HCT116 (cell line): Measurements from ENCODE around the gene CHST15. TPM values are rescaled to one million over a fixed set of nuclear protein-coding genes. Genes with fewer than 3 reads are reported as not detected.

Source experiments
- ATAC-seq: fragments of 200-7000 bp; cut with Tn5 transposase; 2 replicates; pipeline ENCODE4 v1.9.1; 2020; ENCODE audit warnings: mild to moderate bottlenecking, moderate library complexity
- BruUV-seq: library from RNA; stranded (reverse); fragments of 400-500 nt; replicated peaks from 2 replicates; lab custom pipeline; 2021; lab: Mats Ljungman, UMichigan
- CTCF ChIA-PET: fragments of 300-600 bp; sonication (Branson Sonifier 250); formaldehyde crosslinking; loops from one replicate; lab custom pipeline; 2021; ENCODE audit warnings: antibody characterized with exemption; lab: Charles Lee
- POLR2A ChIA-PET: fragments of 300-600, 350-600 bp; sonication (Branson Sonifier 250); formaldehyde crosslinking; loops from one replicate; lab custom pipeline; 2021; ENCODE audit warnings: antibody characterized with exemption; lab: Charles Lee
- RAD21 ChIA-PET, 2 experiments: fragments of 300-600 bp; sonication (Branson Sonifier 250); formaldehyde crosslinking; loops; one replicate each; lab custom pipeline; 2023; ENCODE audit warnings: low total read pairs in 2 of 2; ENCODE audit not compliant: uncharacterized antibody in 2 of 2, unreplicated experiment in 2 of 2, low non-redundant PET in 1 of 2; lab: Charles Lee
- DNase-seq: peaks from one replicate; pipeline ENCODE4 v3.0.0-alpha.2; 2010; ENCODE audit warnings: low read depth, low spot score
- H2AFZ ChIP-seq: fragments of 200-600 bp; shearing (Covaris generic), sonication (generic); 2 replicates; pipeline ENCODE4 v1.6.1; 2017; ENCODE audit warnings: low read depth, mixed run types, mixed read lengths, antibody characterized with exemption, low read length; ENCODE audit not compliant: poor library complexity, severe bottlenecking
- H3K27ac ChIP-seq: 2 replicates; pipeline ENCODE4 v1.5.1; 2012; ENCODE audit warnings: low read depth, low read length
- H3K27me3 ChIP-seq: fragments of 200-600 bp; sonication (generic); 2 replicates; pipeline ENCODE4 v1.6.1; 2016; ENCODE audit warnings: mixed run types, low read length, mixed read lengths; ENCODE audit not compliant: insufficient read depth
- H3K36me3 ChIP-seq, 2 experiments: fragments of 200-500 bp in 1 of 2; fragments of 200-600 bp in 1 of 2; sonication (Bioruptor generic) in 1 of 2; sonication (generic) in 1 of 2; 2 replicates each; pipeline versions ENCODE4 v1.5.1 to v1.6.1; 2014 to 2016; ENCODE audit warnings: low read length in 2 of 2, inconsistent platforms in 1 of 2, mixed read lengths in 1 of 2, mixed run types in 1 of 2; ENCODE audit not compliant: insufficient read depth in 2 of 2, control insufficient read depth in 1 of 2
- H3K4me1 ChIP-seq, 2 experiments: fragments of 200-600 bp in 1 of 2; sonication (generic) in 1 of 2; 2 replicates each; pipeline versions ENCODE4 v1.5.1 to v1.6.1; 2012 to 2017; ENCODE audit warnings: low read length in 2 of 2, inconsistent platforms in 1 of 2, mild to moderate bottlenecking in 1 of 2, mixed read lengths in 1 of 2, mixed run types in 1 of 2, moderate library complexity in 1 of 2; ENCODE audit not compliant: insufficient read depth in 2 of 2, control insufficient read depth in 1 of 2
- H3K4me2 ChIP-seq: fragments of 200-600 bp; sonication (generic); 2 replicates; pipeline ENCODE4 v1.6.1; 2017; ENCODE audit warnings: mixed run types, low read length, mixed read lengths
- H3K4me3 ChIP-seq, 2 experiments: fragments of 200-600 bp in 1 of 2; sonication (generic) in 1 of 2; replicated peaks in 1 of 2; 2 replicates each; pipeline ENCODE4 v1.5.1; 2011 to 2016; ENCODE audit warnings: low read length in 2 of 2, control low read depth in 1 of 2, low read depth in 1 of 2, mild to moderate bottlenecking in 1 of 2, mixed read lengths in 1 of 2, mixed run types in 1 of 2
- H3K79me2 ChIP-seq: fragments of 200-600 bp; sonication (generic); 2 replicates; pipeline ENCODE4 v1.6.1; 2017; ENCODE audit warnings: mild to moderate bottlenecking, mixed run types, low read length, moderate library complexity, mixed read lengths; ENCODE audit not compliant: insufficient read depth
- H3K9ac ChIP-seq: fragments of 200-600 bp; sonication (generic); 2 replicates; pipeline ENCODE4 v1.6.1; 2016; ENCODE audit warnings: low read length, mixed read lengths
- H3K9me2 ChIP-seq: fragments of 200-600 bp; sonication (generic), shearing (Covaris generic); 2 replicates; pipeline ENCODE4 v1.6.1; 2017; ENCODE audit warnings: mixed run types, mild to moderate bottlenecking, moderate library complexity; ENCODE audit not compliant: insufficient read depth
- H3K9me3 ChIP-seq, 2 experiments: fragments of 200-500 bp in 1 of 2; fragments of 200-600 bp in 1 of 2; sonication (Bioruptor generic) in 1 of 2; sonication (generic) in 1 of 2; 2 replicates each; pipeline ENCODE4 v1.6.1; 2014 to 2017; ENCODE audit warnings: low read length in 2 of 2, mixed read lengths in 2 of 2, inconsistent platforms in 1 of 2, low read depth in 1 of 2, mild to moderate bottlenecking in 1 of 2, mixed run types in 1 of 2, moderate library complexity in 1 of 2; ENCODE audit not compliant: control insufficient read depth in 1 of 2, insufficient read depth in 1 of 2
- H4K20me1 ChIP-seq: fragments of 200-600 bp; sonication (generic), shearing (Covaris generic); 2 replicates; pipeline ENCODE4 v1.6.1; 2017; ENCODE audit warnings: mixed run types, mild to moderate bottlenecking, moderate library complexity; ENCODE audit not compliant: insufficient read depth
- CBX3 ChIP-seq: IDR thresholded peaks from 2 replicates; pipeline ENCODE4 v1.6.1; 2012; ENCODE audit warnings: low read depth
- CTCF ChIP-seq, 3 experiments: fragments of 200-600 bp in 1 of 3; sonication (generic) in 1 of 3; IDR thresholded peaks in 2 of 3; conservative IDR thresholded peaks in 1 of 3; 2 replicates each; pipeline ENCODE4 v1.5.1; 2012 to 2017; ENCODE audit warnings: low read depth in 2 of 3, low read length in 2 of 3, antibody characterized with exemption in 1 of 3, borderline replicate concordance in 1 of 3, control low read depth in 1 of 3, mild to moderate bottlenecking in 1 of 3, mixed read lengths in 1 of 3, mixed run types in 1 of 3, moderate library complexity in 1 of 3; ENCODE audit not compliant: insufficient read depth in 1 of 3
- EZH2 ChIP-seq: fragments of 200-600 bp; sonication (generic); IDR thresholded peaks from 2 replicates; pipeline ENCODE4 v1.6.1; 2017; ENCODE audit warnings: antibody characterized with exemption, mixed run types
- EZH2phosphoT487 ChIP-seq: fragments of 200-600 bp; IDR thresholded peaks from 2 replicates; pipeline ENCODE4 v1.6.1; 2018; ENCODE audit warnings: antibody characterized with exemption, borderline replicate concordance
- JUND ChIP-seq: IDR thresholded peaks from 2 replicates; pipeline ENCODE4 v1.6.1; 2012
- POLR2A ChIP-seq: IDR thresholded peaks from 2 replicates; pipeline ENCODE4 v1.7.0; 2011; ENCODE audit warnings: borderline replicate concordance; ENCODE audit not compliant: insufficient read depth, insufficient read length; ENCODE audit errors: extremely low read depth
- SIN3A ChIP-seq: IDR thresholded peaks from 2 replicates; pipeline ENCODE4 v1.6.1; 2012; ENCODE audit warnings: low read depth
- SP1 ChIP-seq: IDR thresholded peaks from 2 replicates; pipeline ENCODE4 v1.6.1; 2012; ENCODE audit warnings: low read depth
- ZBTB33 ChIP-seq: IDR thresholded peaks from 2 replicates; pipeline ENCODE4 v1.6.1; 2011; ENCODE audit warnings: mild to moderate bottlenecking, low read length, moderate library complexity; ENCODE audit not compliant: insufficient replicate concordance; ENCODE audit errors: extremely low read depth
- ZFX ChIP-seq: fragments of 450-650 bp; IDR thresholded peaks from 2 replicates; pipeline ENCODE4 v1.6.1; 2017
- ZNF274 ChIP-seq: fragments of 200-500 bp; sonication (Bioruptor generic); IDR thresholded peaks from 2 replicates; pipeline ENCODE4 v1.6.1; 2014; ENCODE audit warnings: mild to moderate bottlenecking, low read depth, low read length, inconsistent platforms
- intact Hi-C: fragments of 100-400 bp; cut with micrococcal nuclease; formaldehyde crosslinking; loops from 2 replicates; pipeline ENCODE4 v1.10.0; 2022
- total RNA-seq: library from RNA; stranded (reverse); gene quantifications from one replicate; pipeline ENCODE4 v1.2.1, GENCODE V29; 2021; ENCODE audit not compliant: unreplicated experiment

Gene CHST15
- total RNA-seq, 1 experiment from 2014 or later = 47.2 TPM

GRCh38 chr10:124132306-124132705 lies 38.9 kb upstream of the CHST15 start:
- no TSS peak for BruUV-seq
- intact Hi-C loops = no loop called here
- no peaks in the 10 kb centered on the region for H3K9me2 ChIP-seq
- H3K36me3 ChIP-seq = no peaks in the 10 kb centered on the region
- no peak overlapping the region for H3K9ac ChIP-seq
- H3K9me3 ChIP-seq = no peaks in the 10 kb centered on the region
- ChIA-PET POLR2A (no interaction called here), CTCF (no interaction called here), RAD21 (no interaction called here)
- no peak overlapping the region for H3K27ac ChIP-seq
- no peaks in the 10 kb centered on the region for H3K27me3 ChIP-seq
- H3K4me2 ChIP-seq = no peak overlapping the region
- no peak for ATAC-seq
- 0 out of 4 replicates have a peak, but pooled peaks cover 0 to 3% of the 10 kb centered on the region in 2 experiments for H3K4me1 ChIP-seq
- no peak for TF ChIP-seq EZH2phosphoT487
- no peak for TF ChIP-seq ZBTB33
- no peak for TF ChIP-seq CBX3
- no peak for TF ChIP-seq SP1
- no peak for TF ChIP-seq ZNF274
- no peak for TF ChIP-seq SIN3A
- TF ChIP-seq ZFX = no peak
- no peak overlapping the region for H3K4me3 ChIP-seq
- no peaks in the 10 kb centered on the region for H3K79me2 ChIP-seq
- no peaks in the 10 kb centered on the region for H4K20me1 ChIP-seq
- no peak overlapping the region for H2AFZ ChIP-seq
- DNase-seq = no peak

DNA sequence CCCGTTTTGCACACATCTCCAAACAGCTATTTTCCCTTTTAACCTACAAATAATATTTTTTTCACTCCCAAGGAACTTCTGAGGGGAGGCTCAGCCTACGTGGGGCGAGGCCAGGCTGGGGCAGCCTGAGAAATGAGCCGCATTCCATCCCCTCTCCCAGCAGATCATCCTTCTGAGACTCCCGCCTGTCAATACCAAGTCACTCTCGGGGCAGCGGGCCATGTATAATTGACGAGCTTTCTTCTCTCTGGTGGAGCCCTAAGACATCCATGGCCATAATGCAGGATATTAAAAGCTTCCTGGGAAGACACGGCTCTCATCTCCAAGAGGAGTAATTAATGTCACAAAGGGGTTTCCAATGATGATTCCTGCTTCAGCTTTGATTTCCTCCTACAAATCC lies 37.8 kb upstream of the CHST15 start:
- ChIA-PET CTCF (no interaction called here), POLR2A (no interaction called here), RAD21 (no interaction called here)
- no peaks in the 10 kb centered on the region for H3K27me3 ChIP-seq
- 0 out of 4 replicates have a peak, but pooled peaks cover 0 to 3% of the 10 kb centered on the region in 2 experiments for H3K4me1 ChIP-seq
- no peak overlapping the region for H3K4me2 ChIP-seq
- BruUV-seq = no TSS peak
- H3K27ac ChIP-seq = no peak overlapping the region
- no peaks in the 10 kb centered on the region for H4K20me1 ChIP-seq
- no peak overlapping the region for H3K4me3 ChIP-seq
- no peaks in the 10 kb centered on the region for H3K36me3 ChIP-seq
- ATAC-seq (no peak), DNase-seq (no peak)
- H3K9me2 ChIP-seq = no peaks in the 10 kb centered on the region
- intact Hi-C loops = no loop called here
- H3K9ac ChIP-seq = no peak overlapping the region
- H3K79me2 ChIP-seq = no peaks in the 10 kb centered on the region
- no peak overlapping the region for H2AFZ ChIP-seq
- no peaks in the 10 kb centered on the region for H3K9me3 ChIP-seq
- TF ChIP-seq JUND (no peak), ZBTB33 (no peak), SP1 (no peak), ZFX (no peak), CTCF (IDR thresholded peaks at IDR 0.05 in 2 of 3, conservative IDR thresholded peaks at IDR 0.05 in 1 of 3; ENCODE audit: borderline replicate concordance in 1 of 3, insufficient read depth in 1 of 3, low read depth in 2 of 3, low read length in 2 of 3) (no peak), EZH2 (no peak), POLR2A (no peak), SIN3A (no peak)
